ENCODE results near the gene TSPAN12.

GRCh38 chr7:120842121-120842621 lies 15.8 kb downstream of the TSPAN12 start:
- TF ChIP-seq CTCF (IDR thresholded peaks at IDR 0.05 in 2 of 3, conservative IDR thresholded peaks at IDR 0.05 in 1 of 3; ENCODE audit: borderline replicate concordance in 1 of 3, insufficient read depth in 1 of 3, low read depth in 2 of 3, low read length in 2 of 3) (no peak), YY1 (IDR thresholded peaks at IDR 0.05; ENCODE audit: extremely low read depth, insufficient replicate concordance, low read depth, low read length) (no peak)
